Breast epithelium (tissue), 3 donors: ENCODE measurements around the gene COA1.

Experiments used
- POLR2A ChIP-seq: fragments of 450-650 bp; IDR thresholded peaks from one replicate; pipeline ENCODE4 v1.6.1; 2016; ENCODE audit warnings: antibody characterized with exemption, mild to moderate bottlenecking, moderate library complexity
- POLR2AphosphoS5 ChIP-seq, 3 donors: sonication (generic); formaldehyde crosslinking; IDR thresholded peaks; one replicate each; pipeline ENCODE4 v1.6.1; 2017; ENCODE audit warnings: antibody characterized with exemption in 3 of 3
- TF ChIP-seq, protein P1 (sequence below), 3 donors: fragments of 450-650 bp; IDR thresholded peaks; one replicate each; pipeline ENCODE4 v1.5.1; 2016 to 2017; ENCODE audit warnings: antibody characterized with exemption in 3 of 3, mild to moderate bottlenecking in 3 of 3, moderate library complexity in 3 of 3

DNA sequence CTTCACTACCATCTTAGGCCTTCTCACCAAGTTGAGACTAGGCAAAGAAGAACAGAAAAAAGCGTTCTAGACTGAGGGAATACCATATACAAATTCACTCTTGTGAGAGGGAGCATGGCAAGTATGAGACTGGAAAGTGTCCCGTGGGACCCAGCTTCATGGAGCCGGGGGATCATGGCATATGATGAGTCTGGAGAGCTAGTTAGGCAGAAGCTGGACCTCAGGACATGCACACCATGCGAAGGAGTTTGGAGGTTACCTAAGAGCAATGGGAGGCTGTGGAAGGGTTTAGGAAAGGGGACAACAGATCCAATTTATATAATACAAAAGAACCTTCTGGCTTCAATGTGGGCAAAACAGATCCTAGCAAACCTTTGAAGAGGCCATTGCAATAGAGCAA lies 112.3 kb downstream of the COA1 start:
- TF ChIP-seq, protein P1, sequence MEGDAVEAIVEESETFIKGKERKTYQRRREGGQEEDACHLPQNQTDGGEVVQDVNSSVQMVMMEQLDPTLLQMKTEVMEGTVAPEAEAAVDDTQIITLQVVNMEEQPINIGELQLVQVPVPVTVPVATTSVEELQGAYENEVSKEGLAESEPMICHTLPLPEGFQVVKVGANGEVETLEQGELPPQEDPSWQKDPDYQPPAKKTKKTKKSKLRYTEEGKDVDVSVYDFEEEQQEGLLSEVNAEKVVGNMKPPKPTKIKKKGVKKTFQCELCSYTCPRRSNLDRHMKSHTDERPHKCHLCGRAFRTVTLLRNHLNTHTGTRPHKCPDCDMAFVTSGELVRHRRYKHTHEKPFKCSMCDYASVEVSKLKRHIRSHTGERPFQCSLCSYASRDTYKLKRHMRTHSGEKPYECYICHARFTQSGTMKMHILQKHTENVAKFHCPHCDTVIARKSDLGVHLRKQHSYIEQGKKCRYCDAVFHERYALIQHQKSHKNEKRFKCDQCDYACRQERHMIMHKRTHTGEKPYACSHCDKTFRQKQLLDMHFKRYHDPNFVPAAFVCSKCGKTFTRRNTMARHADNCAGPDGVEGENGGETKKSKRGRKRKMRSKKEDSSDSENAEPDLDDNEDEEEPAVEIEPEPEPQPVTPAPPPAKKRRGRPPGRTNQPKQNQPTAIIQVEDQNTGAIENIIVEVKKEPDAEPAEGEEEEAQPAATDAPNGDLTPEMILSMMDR (IDR thresholded peaks at IDR 0.05): no peak
- TF ChIP-seq POLR2AphosphoS5 (IDR thresholded peaks at IDR 0.05): no peak
- TF ChIP-seq POLR2A: no peak
